Adipose tissue (tissue), 3 donors: Measurements from ENCODE around the gene MINDY1. TPM values are rescaled to one million over a fixed set of nuclear protein-coding genes. Genes with fewer than 3 reads are reported as not detected.

Experiments used
- H3K27ac ChIP-seq: one replicate; pipeline ENCODE4 v1.5.1; 2013; ENCODE audit warnings: low read depth, low read length
- WGBS, 3 donors: extraction: QIAGEN DNeasy Blood & Tissue Kit; methylation state at CpG; one replicate each; pipeline ENCODE4 v1.1.7; 2013; 5-methylcytosine and 5-hydroxymethylcytosine counted together
- polyA plus RNA-seq, 3 donors: library from polyadenylated mRNA; stranded (reverse); fragments of 200-250 nt; gene quantifications; one replicate each; pipeline ENCODE4 v1.2.3, GENCODE V29; 2013
- donor health status: healthy with polysubstance abuse.
- donor health status: Bipolar disorder and iron deficiency.
- donor health status: healthy.

Gene MINDY1, protein sequence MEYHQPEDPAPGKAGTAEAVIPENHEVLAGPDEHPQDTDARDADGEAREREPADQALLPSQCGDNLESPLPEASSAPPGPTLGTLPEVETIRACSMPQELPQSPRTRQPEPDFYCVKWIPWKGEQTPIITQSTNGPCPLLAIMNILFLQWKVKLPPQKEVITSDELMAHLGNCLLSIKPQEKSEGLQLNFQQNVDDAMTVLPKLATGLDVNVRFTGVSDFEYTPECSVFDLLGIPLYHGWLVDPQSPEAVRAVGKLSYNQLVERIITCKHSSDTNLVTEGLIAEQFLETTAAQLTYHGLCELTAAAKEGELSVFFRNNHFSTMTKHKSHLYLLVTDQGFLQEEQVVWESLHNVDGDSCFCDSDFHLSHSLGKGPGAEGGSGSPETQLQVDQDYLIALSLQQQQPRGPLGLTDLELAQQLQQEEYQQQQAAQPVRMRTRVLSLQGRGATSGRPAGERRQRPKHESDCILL
- polyA plus RNA-seq, result 10 to 100 TPM; 12.0 to 24.0 (median 13.9) TPM

- peak within 1 kb of the TSS; percentile 52 for H3K27ac ChIP-seq
- 1 to 3% (median 2%) methylated on average over 18 of the region's 18 CpGs for WGBS, 3 donors
These were observed at the start of gene MINDY1 for GRCh38 chr1:151006327-151007052. Gene MINDY1, minus strand, starts transcription at chr1:151006902. Its CDS starts 4,285 bp downstream, at chr1:151002617.

DNA sequence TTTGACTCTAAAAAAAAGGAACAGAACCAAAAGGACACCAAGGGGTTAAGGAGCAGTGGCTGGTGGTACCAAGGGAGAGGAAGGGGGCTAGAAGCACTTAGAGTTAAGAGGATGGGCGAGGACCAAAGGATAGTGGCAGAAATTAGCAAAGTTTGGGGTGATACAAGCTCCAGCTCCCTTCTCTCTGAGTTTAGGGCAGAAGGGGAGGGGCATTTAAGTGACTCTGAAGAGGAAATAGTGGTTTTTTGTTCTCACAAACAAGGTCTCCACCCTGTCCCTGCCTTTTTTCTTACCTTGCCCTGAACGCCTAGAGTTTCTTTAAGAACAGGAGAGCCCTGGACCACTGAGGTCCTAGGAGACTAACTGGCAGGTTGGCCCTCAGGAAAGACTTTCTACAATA is 49.4 kb upstream of the MINDY1 start:
- no peak overlapping the region for H3K27ac ChIP-seq
- WGBS, 3 donors, result 34 to 68% (median 43%) methylated on average over 2 of the region's 2 CpGs

DNA sequence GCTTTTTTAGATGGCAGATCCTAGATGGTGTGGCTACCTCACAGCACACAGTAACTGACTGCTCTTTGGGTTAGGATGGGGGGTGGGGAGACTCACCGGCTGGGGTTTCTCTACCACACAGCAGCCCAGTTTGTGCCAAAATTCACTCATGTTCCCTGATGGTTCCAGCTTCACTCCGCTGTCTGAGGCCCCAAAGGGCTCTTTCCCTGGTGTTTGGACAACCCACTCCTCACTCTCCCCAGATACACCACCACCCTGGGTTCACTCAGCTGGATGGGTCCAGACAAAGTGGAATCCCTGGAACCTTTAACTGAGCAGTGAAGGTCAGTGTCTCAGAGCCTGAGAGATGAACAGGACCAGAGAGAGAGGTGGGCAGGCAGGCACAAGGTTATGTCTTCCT is 48.9 kb upstream of the MINDY1 start:
- WGBS, 3 donors, result 43 to 48% (median 46%) methylated on average over 2 of the region's 2 CpGs

GRCh38 chr1:151054971-151055547 is 48.4 kb upstream of the MINDY1 start:
- no peak overlapping the region for H3K27ac ChIP-seq
- WGBS, 3 donors, result 83 to 89% (median 88%) methylated on average over 4 of the region's 4 CpGs

More for the DNA sequence above, 48.9 kb upstream of the MINDY1 start:
- H3K27ac ChIP-seq, result no peak overlapping the region

- WGBS, 3 donors, result 70 to 88% (median 78%) methylated on average over 2 of the region's 2 CpGs
- H3K27ac ChIP-seq, result no peak overlapping the region
These were observed 44.8 kb upstream of the MINDY1 start for GRCh38 chr1:151051356-151052009.

GRCh38 chr1:151050051-151050688 is 43.5 kb upstream of the MINDY1 start:
- WGBS, 3 donors, result 78 to 86% (median 84%) methylated on average over 2 of the region's 2 CpGs
- H3K27ac ChIP-seq, result no peak overlapping the region

GRCh38 chr1:151049458-151049857 is 42.8 kb upstream of the MINDY1 start:
- no peak overlapping the region for H3K27ac ChIP-seq
- 90 to 93% (median 92%) methylated on average over 5 of the region's 5 CpGs for WGBS, 3 donors

- WGBS, 3 donors, result 15 to 34% (median 20%) methylated on average over 3 of the region's 3 CpGs
- H3K27ac ChIP-seq, result no peak overlapping the region
These were observed 41.9 kb upstream of the MINDY1 start for GRCh38 chr1:151048645-151049032.

DNA sequence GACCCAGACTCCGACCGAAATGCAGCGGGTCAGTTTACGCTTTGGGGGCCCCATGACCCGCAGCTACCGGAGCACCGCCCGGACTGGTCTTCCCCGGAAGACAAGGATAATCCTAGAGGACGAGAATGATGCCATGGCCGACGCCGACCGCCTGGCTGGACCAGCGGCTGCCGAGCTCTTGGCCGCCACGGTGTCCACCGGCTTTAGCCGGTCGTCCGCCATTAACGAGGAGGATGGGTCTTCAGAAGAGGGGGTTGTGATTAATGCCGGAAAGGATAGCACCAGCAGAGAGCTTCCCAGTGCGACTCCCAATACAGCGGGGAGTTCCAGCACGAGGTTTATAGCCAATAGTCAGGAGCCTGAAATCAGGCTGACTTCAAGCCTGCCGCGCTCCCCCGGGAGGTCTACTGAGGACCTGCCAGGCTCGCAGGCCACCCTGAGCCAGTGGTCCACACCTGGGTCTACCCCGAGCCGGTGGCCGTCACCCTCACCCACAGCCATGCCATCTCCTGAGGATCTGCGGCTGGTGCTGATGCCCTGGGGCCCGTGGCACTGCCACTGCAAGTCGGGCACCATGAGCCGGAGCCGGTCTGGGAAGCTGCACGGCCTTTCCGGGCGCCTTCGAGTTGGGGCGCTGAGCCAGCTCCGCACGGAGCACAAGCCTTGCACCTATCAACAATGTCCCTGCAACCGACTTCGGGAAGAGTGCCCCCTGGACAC is 41.4 kb upstream of the MINDY1 start:
- H3K27ac ChIP-seq, result no peak overlapping the region
- 0 to 1% (median 1%) methylated on average over 48 of the region's 48 CpGs for WGBS, 3 donors

DNA sequence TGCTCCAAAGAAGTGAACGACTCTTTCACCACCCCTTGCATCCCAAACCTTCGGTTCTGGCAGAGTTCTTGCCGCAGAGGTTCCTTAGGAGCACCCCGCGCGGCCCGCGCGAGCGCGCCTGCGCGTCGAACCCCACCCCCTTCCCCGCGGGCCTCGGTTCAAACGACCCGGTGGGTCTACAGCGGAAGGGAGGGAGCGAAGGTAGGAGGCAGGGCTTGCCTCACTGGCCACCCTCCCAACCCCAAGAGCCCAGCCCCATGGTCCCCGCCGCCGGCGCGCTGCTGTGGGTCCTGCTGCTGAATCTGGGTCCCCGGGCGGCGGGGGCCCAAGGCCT is 40.9 kb upstream of the MINDY1 start, which contains the start of gene C1orf56:
TSS of gene C1orf56 (plus strand) at position 161 of the 334 bp plus-strand sequence. CDS start at position 258, 97 bp downstream.
- WGBS, 3 donors, result 0 to 1% (median 0%) methylated on average over 24 to 29 of the region's 29 CpGs
- no peak within 1 kb of the TSS for H3K27ac ChIP-seq

GRCh38 chr1:151043163-151043562 is 36.5 kb upstream of the MINDY1 start:
- no peak overlapping the region for H3K27ac ChIP-seq
- WGBS, 3 donors, result 89 to 96% (median 92%) methylated on average over 1 of the region's 1 CpG

DNA sequence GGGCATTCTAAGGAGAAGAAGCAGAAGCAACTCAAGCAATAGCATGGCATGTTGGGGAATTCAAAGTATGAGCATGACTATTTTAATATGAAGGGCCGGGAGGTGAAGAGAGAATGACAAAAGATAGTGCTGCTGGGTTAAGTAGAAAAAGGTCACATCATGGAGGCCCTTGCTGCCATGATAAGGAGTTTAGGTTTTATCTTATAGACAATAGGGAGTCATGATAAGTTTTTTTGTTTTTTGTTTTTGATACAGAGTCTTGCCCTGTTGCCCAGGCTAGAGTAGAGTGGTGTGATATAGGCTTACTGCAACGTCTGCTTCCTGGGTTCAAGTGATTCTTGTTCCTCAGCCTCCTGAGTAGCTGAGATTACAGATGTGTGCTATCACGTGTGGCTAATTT is 32.8 kb upstream of the MINDY1 start:
- no peak overlapping the region for H3K27ac ChIP-seq
- 85 to 91% (median 89%) methylated on average over 3 of the region's 3 CpGs for WGBS, 3 donors

GRCh38 chr1:151037032-151037431 is 30.3 kb upstream of the MINDY1 start:
- WGBS, 3 donors, result 82 to 89% (median 88%) methylated on average over 6 of the region's 6 CpGs
- H3K27ac ChIP-seq, result no peak overlapping the region

- H3K27ac ChIP-seq, result no peak within 1 kb of the TSS
These were observed 29.7 kb upstream of the MINDY1 start, which contains the start of gene BNIPL for GRCh38 chr1:151036356-151036755. Gene BNIPL, plus strand, starts transcription at chr1:151036586. Its CDS starts 140 bp downstream, at chr1:151036726.

DNA sequence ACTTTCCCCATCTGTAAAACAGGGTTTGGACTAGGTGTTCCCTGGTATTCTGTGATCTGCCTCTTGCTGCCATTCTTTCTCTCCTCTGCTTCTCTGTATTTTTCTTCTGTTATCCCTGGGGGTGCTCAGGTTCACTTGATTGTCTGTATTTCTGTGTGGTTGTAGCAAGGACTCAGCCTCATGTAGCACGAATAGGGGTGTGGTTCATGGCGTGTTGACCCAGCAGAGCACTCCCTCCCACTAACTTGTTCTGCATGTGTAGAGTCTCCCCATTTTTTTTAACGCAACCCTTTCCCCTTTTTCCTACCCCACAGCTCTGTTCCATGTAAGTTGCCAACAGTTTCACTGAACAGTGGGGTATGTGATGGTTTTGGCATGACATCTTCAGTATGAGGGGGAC is 28.5 kb upstream of the MINDY1 start:
- 84 to 92% (median 87%) methylated on average over 3 of the region's 3 CpGs for WGBS, 3 donors
- no peak overlapping the region for H3K27ac ChIP-seq

More at GRCh38 chr1:151036356-151036755, 29.7 kb upstream of the MINDY1 start, which contains the start of gene BNIPL:
- WGBS, 3 donors, result 45 to 68% (median 57%) methylated on average over 2 of the region's 2 CpGs

DNA sequence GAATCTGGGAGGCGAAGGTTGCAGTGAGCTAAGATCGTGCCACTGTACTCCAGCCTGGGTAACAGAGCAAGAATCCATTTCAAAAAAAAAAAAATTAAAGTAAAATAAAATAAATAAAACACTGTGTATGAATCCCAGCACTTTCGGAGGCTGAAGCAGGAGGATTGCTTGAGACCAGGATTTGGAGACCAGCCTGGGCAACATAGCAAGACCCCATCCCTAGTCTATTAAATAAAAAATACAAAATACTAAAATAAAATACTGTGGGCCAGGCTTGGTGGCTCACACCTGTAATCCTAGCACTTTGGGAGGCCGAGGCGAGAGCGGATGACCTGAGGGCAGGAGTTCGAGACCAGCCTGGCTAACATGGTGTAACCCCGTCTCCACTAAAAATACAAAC is 25.5 kb upstream of the MINDY1 start:
- 96 to 100% (median 99%) methylated on average over 8 of the region's 8 CpGs for WGBS, 3 donors
- H3K27ac ChIP-seq, result no peak overlapping the region

DNA sequence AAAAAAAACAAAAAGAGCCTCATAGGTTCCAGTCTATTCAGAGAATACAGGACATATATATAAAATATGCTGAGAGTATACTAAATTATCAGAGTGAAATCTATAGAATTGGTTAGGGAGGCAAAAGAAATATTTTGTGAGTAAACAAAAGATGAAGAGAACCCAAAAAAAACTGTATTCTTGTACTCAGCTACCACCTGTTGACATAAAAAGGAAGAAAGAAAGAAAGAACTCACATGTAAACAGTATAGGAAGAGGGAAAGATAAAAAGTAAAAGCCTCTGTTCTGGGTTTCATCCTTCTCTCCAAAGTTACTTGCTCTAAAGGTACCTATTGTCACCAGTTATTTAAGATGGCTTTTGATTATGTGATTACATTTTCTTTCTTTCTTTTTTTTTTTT is 19.8 kb upstream of the MINDY1 start:
- H3K27ac ChIP-seq, result no peak overlapping the region
